Testis (tissue), 3 donors: ENCODE measurements around the gene MYL6B. TPM values are rescaled to one million over a fixed set of nuclear protein-coding genes. Genes with fewer than 3 reads are reported as not detected.

Experiments
- DNase-seq: peaks from one replicate; pipeline ENCODE4 v3.0.0-alpha.2; 2019
- H3K27ac ChIP-seq, 2 donors: fragments of 200-600 bp; sonication (generic); one replicate each; pipeline ENCODE4 v1.5.1; 2019
- H3K27me3 ChIP-seq: fragments of 200-600 bp; sonication (generic); one replicate; pipeline ENCODE4 v1.5.1; 2019
- H3K36me3 ChIP-seq: fragments of 200-600 bp; sonication (generic); one replicate; pipeline ENCODE4 v1.5.1; 2017; ENCODE audit warnings: low read depth; ENCODE audit errors: missing control alignments
- H3K4me1 ChIP-seq: fragments of 200-600 bp; sonication (generic); one replicate; pipeline ENCODE4 v1.5.1; 2019
- H3K4me3 ChIP-seq, 2 donors: fragments of 200-600 bp; sonication (generic); one replicate each; pipeline ENCODE4 v1.5.1; 2017 to 2019
- H3K9me3 ChIP-seq: fragments of 200-600 bp; sonication (generic); one replicate; pipeline ENCODE4 v1.5.1; 2017
- POLR2A ChIP-seq: fragments of 450-650 bp; IDR thresholded peaks from one replicate; pipeline ENCODE4 v1.6.1; 2017; ENCODE audit warnings: antibody characterized with exemption, mild to moderate bottlenecking, moderate library complexity
- WGBS, 2 donors: methylation state at CpG; one replicate each; pipeline ENCODE4 v1.1.5; 2018; 5-methylcytosine and 5-hydroxymethylcytosine counted together
- intact Hi-C: fragments of 100-400 bp; cut with DNase I; formaldehyde crosslinking; loops from one replicate; pipeline ENCODE4 v1.15.1; 2023; ENCODE audit warnings: low total_unique reads
- polyA plus RNA-seq: library from polyadenylated mRNA; stranded (reverse); fragments of 350-450 nt; fragmentation: Illumina TruSeq; extraction: RNeasy Lipid Tissue Mini Kit (QIAGEN cat#74804); gene quantifications from one replicate; pipeline ENCODE4 v1.2.3, GENCODE V29; 2014; ENCODE audit warnings: low read depth, low replicate concordance; ENCODE audit not compliant: insufficient read depth
- total RNA-seq, 2 donors: library from RNA; depleted of rRNA; stranded (reverse); fragments of >200 nt; gene quantifications; one replicate each; pipeline ENCODE4 v1.2.3, GENCODE V29; 2016
- TF ChIP-seq, protein P1 (sequence below), 3 experiments: fragments of 450-650 bp in 2 of 3; fragments of 200-600 bp in 1 of 3; sonication (generic) in 1 of 3; IDR thresholded peaks; one replicate each; pipeline ENCODE4 v1.5.1; 2016 to 2019; ENCODE audit warnings: antibody characterized with exemption in 3 of 3, mild to moderate bottlenecking in 2 of 3, moderate library complexity in 1 of 3

MYL6B gene
- total and polyA plus RNA-seq, 3 donors from 2014 or later, result 229 to 480 (median 428) TPM

DNA sequence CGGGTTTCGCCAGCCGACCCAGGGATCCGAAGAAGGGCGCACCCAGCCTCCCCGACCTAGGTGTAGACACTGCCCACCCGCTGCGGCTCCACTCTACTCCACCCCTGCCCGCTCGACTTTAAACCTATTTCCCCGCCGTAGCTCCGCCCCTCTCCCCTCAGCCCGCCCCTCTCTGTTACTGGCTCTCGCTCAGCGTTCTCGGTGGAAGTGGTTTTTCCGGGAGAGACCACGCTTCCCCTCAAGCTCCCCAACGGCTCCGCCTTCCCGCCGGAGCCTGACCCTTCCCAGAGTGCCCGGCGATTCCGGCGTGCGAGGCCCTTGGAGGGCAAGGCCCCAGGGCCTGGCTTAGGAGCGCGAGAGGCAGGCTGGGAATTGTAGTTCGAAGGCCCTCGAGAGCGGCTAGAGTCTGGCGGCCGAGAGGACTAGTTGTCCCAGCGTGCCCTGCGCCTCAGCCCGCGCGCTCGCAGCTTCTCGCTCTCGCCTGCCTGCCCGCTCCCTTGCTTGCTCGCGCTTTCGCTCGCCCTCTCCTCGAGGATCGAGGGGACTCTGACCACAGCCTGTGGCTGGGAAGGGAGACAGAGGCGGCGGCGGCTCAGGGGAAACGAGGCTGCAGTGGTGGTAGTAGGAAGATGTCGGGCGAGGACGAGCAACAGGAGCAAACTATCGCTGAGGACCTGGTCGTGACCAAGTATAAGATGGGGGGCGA is 48.1 kb upstream of the MYL6B start, which contains the start of gene PA2G4:
Gene PA2G4, plus strand, starts transcription at position 451 of the 706 bp plus-strand sequence. Its CDS starts 179 bp downstream, at position 630.
- WGBS, 2 donors, result 0% methylated on average over 32 to 60 of the region's 60 CpGs
- peak; percentile 99 for DNase-seq
- peak within 1 kb of the TSS; percentile 41 to 88 for H3K27ac ChIP-seq
- H3K4me1 ChIP-seq, result peaks cover 12% of the 10 kb centered on the region
- H3K36me3 ChIP-seq, result no peaks in the 10 kb centered on the region
- no peaks in the 10 kb centered on the region for H3K27me3 ChIP-seq
- intact Hi-C loops, result no loop called here
- H3K9me3 ChIP-seq, result no peaks in the 10 kb centered on the region
- H3K4me3 ChIP-seq, result peak within 1 kb of the TSS; percentile 84 to 92
- peak; percentile 47 for TF ChIP-seq POLR2A
- TF ChIP-seq, protein P1, sequence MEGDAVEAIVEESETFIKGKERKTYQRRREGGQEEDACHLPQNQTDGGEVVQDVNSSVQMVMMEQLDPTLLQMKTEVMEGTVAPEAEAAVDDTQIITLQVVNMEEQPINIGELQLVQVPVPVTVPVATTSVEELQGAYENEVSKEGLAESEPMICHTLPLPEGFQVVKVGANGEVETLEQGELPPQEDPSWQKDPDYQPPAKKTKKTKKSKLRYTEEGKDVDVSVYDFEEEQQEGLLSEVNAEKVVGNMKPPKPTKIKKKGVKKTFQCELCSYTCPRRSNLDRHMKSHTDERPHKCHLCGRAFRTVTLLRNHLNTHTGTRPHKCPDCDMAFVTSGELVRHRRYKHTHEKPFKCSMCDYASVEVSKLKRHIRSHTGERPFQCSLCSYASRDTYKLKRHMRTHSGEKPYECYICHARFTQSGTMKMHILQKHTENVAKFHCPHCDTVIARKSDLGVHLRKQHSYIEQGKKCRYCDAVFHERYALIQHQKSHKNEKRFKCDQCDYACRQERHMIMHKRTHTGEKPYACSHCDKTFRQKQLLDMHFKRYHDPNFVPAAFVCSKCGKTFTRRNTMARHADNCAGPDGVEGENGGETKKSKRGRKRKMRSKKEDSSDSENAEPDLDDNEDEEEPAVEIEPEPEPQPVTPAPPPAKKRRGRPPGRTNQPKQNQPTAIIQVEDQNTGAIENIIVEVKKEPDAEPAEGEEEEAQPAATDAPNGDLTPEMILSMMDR (IDR thresholded peaks at IDR 0.05), result no peak

DNA sequence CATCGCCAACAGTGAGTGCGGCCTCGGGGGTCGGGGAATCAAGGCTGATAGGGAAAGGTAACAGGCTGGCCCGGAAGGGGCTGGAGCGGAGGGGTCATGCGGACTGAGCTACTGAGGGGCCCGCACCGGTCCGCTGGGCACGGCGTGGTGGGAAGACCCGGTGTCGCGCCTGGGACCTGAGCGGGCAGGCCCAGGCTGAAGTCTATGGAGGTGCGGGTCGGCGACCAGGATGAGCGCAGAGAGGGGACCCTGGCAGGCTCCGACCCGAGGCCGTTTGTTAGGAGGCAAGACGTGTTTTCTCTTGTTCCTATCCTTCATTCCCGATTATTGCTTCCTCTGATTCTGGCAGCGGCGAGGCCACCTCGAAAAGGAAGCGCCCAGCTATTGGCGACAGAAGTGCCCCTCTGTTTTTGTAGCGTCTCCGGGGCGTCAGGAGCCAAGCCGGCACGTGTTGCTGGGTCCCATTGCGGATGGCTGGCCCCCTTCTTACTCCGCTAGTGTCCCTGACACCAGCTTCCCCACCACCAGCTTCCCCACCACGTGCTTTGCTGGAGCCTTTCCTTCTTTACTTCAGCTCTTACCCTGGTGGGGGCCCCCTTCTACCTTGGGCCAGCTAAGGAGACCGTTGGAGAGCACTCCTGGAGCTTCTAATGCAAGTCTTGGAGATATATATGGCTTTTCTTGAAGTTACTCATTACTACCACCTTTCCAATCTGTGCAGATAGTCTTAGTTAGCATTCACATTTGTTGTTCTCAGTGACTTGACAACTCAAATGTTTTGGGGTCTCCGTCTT is 47.4 kb upstream of the MYL6B start:
- no peak for TF ChIP-seq POLR2A
- TF ChIP-seq, protein P1 (IDR thresholded peaks at IDR 0.05), result no peak
- 1% methylated on average over 36 to 40 of the region's 40 CpGs for WGBS, 2 donors
- Histone ChIP-seq H3K36me3 (no peaks in the 10 kb centered on the region), H3K4me1 (peaks cover 12% of the 10 kb centered on the region), H3K4me3 (peak overlapping the region; percentile 84 to 92), H3K27ac (peak overlapping the region; percentile 41 to 88), H3K27me3 (no peaks in the 10 kb centered on the region), H3K9me3 (no peaks in the 10 kb centered on the region)
- intact Hi-C loops, result no loop called here
- no peak for DNase-seq

DNA sequence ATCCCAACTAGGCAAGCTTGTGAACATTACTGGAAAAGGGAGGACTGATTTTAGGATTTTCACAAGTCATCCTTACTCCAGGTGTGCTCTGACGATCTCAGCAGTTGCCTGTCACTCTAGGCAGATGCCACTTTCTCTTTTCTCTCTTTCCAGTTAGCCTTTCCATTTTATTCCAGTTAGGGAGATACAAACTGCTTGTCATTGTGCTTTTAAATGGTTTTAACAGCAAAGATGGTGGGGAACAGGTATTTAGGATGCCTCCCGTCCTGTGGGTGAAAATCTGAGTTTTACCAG is 46.8 kb upstream of the MYL6B start:
- DNase-seq, result no peak
- intact Hi-C loops, result no loop called here
- no peaks in the 10 kb centered on the region for H3K9me3 ChIP-seq
- peak overlapping the region; percentile 84 to 92 for H3K4me3 ChIP-seq
- H3K27me3 ChIP-seq, result no peaks in the 10 kb centered on the region
- H3K4me1 ChIP-seq, result peaks cover 12% of the 10 kb centered on the region
- H3K27ac ChIP-seq, result no peak overlapping the region
- 17 to 32% methylated on average over 2 of the region's 2 CpGs for WGBS, 2 donors
- no peaks in the 10 kb centered on the region for H3K36me3 ChIP-seq
- TF ChIP-seq, protein P1 (IDR thresholded peaks at IDR 0.05), result no peak
- TF ChIP-seq POLR2A, result no peak

DNA sequence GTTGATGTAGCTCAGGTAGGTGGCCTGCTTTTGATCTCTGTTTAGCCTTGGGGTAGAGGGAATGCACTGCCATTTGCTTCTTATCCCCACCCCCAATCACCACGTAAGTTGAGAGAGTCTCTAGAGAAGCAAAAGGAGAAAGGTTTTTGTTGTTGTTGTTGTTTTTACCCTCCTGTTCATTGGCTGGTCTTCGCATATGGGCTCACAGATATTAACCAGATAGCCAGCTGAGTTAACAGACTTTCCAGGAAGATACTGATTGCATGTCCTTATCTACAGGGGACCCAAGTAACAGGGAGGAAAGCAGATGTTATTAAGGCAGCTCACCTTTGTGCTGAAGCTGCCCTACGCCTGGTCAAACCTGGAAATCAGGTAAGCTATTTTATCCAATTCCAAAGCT is 45.1 kb upstream of the MYL6B start:
- Histone ChIP-seq H3K27ac (no peak overlapping the region), H3K4me3 (no peak overlapping the region), H3K27me3 (no peaks in the 10 kb centered on the region), H3K36me3 (no peaks in the 10 kb centered on the region), H3K9me3 (no peaks in the 10 kb centered on the region), H3K4me1 (peaks cover 12% of the 10 kb centered on the region)
- WGBS, 2 donors, result 91 to 93% methylated on average over 3 of the region's 3 CpGs
- TF ChIP-seq, protein P1 (IDR thresholded peaks at IDR 0.05), result no peak
- no peak for TF ChIP-seq POLR2A
- DNase-seq, result no peak
- intact Hi-C loops, result no loop called here
